HEK293 (cell line): ENCODE measurements around the gene C6orf89.

Experiments
- CTCF ChIA-PET: fragments of 350-600 bp; formaldehyde crosslinking; extraction: SDS; loops from one replicate; lab custom pipeline; 2021; ENCODE audit warnings: antibody characterized with exemption; lab: Yijun Ruan, JAX
- POLR2A ChIA-PET: fragments of 300-600 bp; formaldehyde crosslinking; extraction: SDS; loops from one replicate; lab custom pipeline; 2020; ENCODE audit warnings: antibody characterized with exemption, inconsistent platforms; lab: Yijun Ruan, JAX
- H3K27ac ChIP-seq: fragments of 200-500 bp; sonication (Bioruptor generic); 2 replicates; pipeline ENCODE4 v1.5.1; 2014; ENCODE audit warnings: low read depth, low read length, control low read depth, inconsistent platforms; ENCODE audit errors: extremely low read depth
- H3K36me3 ChIP-seq, 2 experiments: fragments of 200-500 bp in 1 of 2; sonication (Bioruptor generic) in 1 of 2; 1 replicate in 1 of 2; 2 replicates in 1 of 2; pipeline ENCODE4 v1.5.1; 2014 to 2017; ENCODE audit warnings: inconsistent platforms in 2 of 2, low read length in 2 of 2; ENCODE audit not compliant: control insufficient read depth in 2 of 2, insufficient read depth in 1 of 2
- H3K4me1 ChIP-seq: fragments of 200-500 bp; sonication (Bioruptor generic); 2 replicates; pipeline ENCODE4 v1.5.1; 2014; ENCODE audit warnings: mild to moderate bottlenecking, low read length, inconsistent platforms; ENCODE audit not compliant: control insufficient read depth, insufficient read depth
- H3K4me3 ChIP-seq: 2 replicates; pipeline ENCODE4 v1.5.1; 2011; ENCODE audit warnings: low read depth, mild to moderate bottlenecking, control low read depth, low read length, moderate library complexity
- H3K9me3 ChIP-seq: fragments of 200-500 bp; sonication (Bioruptor generic); 2 replicates; pipeline ENCODE4 v1.5.1; 2014; ENCODE audit warnings: low read depth, low read length, inconsistent platforms; ENCODE audit not compliant: control insufficient read depth, insufficient read depth
- GLIS1 ChIP-seq: fragments of 450-650 bp; formaldehyde crosslinking; IDR thresholded peaks from 2 replicates; pipeline ENCODE4 v1.5.1; 2016; ENCODE audit warnings: missing biosample characterization, missing genetic modification characterization
- GLIS2 ChIP-seq: fragments of 450-650 bp; formaldehyde crosslinking; IDR thresholded peaks from 2 replicates; pipeline ENCODE4 v1.5.1; 2016; ENCODE audit warnings: missing biosample characterization, missing genetic modification characterization
- KLF1 ChIP-seq: fragments of 450-650 bp; formaldehyde crosslinking; IDR thresholded peaks from 2 replicates; pipeline ENCODE4 v1.5.1; 2016; ENCODE audit warnings: missing biosample characterization, missing genetic modification characterization
- SCRT2 ChIP-seq: fragments of 450-650 bp; formaldehyde crosslinking; IDR thresholded peaks from 2 replicates; pipeline ENCODE4 v1.5.1; 2016; ENCODE audit warnings: missing biosample characterization, missing genetic modification characterization
- SP2 ChIP-seq: fragments of 450-650 bp; formaldehyde crosslinking; IDR thresholded peaks from 2 replicates; pipeline ENCODE4 v1.5.1; 2016; ENCODE audit warnings: missing biosample characterization, missing genetic modification characterization
- SP3 ChIP-seq: fragments of 450-650 bp; formaldehyde crosslinking; IDR thresholded peaks from 2 replicates; pipeline ENCODE4 v1.5.1; 2016; ENCODE audit warnings: missing biosample characterization, missing genetic modification characterization
- ZBTB20 ChIP-seq: fragments of 450-650 bp; formaldehyde crosslinking; IDR thresholded peaks from 2 replicates; pipeline ENCODE4 v1.5.1; 2016; ENCODE audit warnings: missing biosample characterization, missing genetic modification characterization
- ZBTB7A ChIP-seq: fragments of 450-650 bp; formaldehyde crosslinking; IDR thresholded peaks from 2 replicates; pipeline ENCODE4 v1.5.1; 2016; ENCODE audit warnings: low read depth, missing biosample characterization, missing genetic modification characterization
- ZBTB8A ChIP-seq: fragments of 450-650 bp; formaldehyde crosslinking; IDR thresholded peaks from 2 replicates; pipeline ENCODE4 v1.5.1; 2016; ENCODE audit warnings: missing biosample characterization, missing genetic modification characterization
- ZFHX2 ChIP-seq: fragments of 450-650 bp; formaldehyde crosslinking; conservative IDR thresholded peaks from 2 replicates; pipeline ENCODE4 v1.5.1; 2016; ENCODE audit warnings: missing biosample characterization, missing genetic modification characterization
- ZIC2 ChIP-seq: fragments of 450-650 bp; formaldehyde crosslinking; IDR thresholded peaks from 2 replicates; pipeline ENCODE4 v1.5.1; 2016; ENCODE audit warnings: missing biosample characterization, missing genetic modification characterization
- ZNF324 ChIP-seq: fragments of 450-650 bp; formaldehyde crosslinking; IDR thresholded peaks from 2 replicates; pipeline ENCODE4 v1.5.1; 2016; ENCODE audit warnings: missing biosample characterization, missing genetic modification characterization
- ZNF335 ChIP-seq: fragments of 450-650 bp; formaldehyde crosslinking; conservative IDR thresholded peaks from 2 replicates; pipeline ENCODE4 v1.5.1; 2016; ENCODE audit warnings: missing biosample characterization, missing genetic modification characterization
- ZNF660 ChIP-seq: fragments of 450-650 bp; IDR thresholded peaks from 2 replicates; pipeline ENCODE4 v1.5.1; 2018; ENCODE audit warnings: missing biosample characterization, mild to moderate bottlenecking, missing genetic modification characterization
- ZNF76 ChIP-seq: fragments of 450-650 bp; formaldehyde crosslinking; IDR thresholded peaks from 2 replicates; pipeline ENCODE4; 2016; ENCODE audit warnings: low read depth, missing biosample characterization, missing genetic modification characterization, borderline replicate concordance
- ZNF785 ChIP-seq: fragments of 450-650 bp; formaldehyde crosslinking; IDR thresholded peaks from 2 replicates; pipeline ENCODE4 v1.5.1; 2016; ENCODE audit warnings: missing biosample characterization, missing genetic modification characterization
- ZSCAN30 ChIP-seq: fragments of 450-650 bp; IDR thresholded peaks from 2 replicates; pipeline ENCODE4 v1.5.1; 2018; ENCODE audit warnings: missing biosample characterization, mild to moderate bottlenecking, missing genetic modification characterization, moderate library complexity
- ZXDB ChIP-seq: fragments of 450-650 bp; formaldehyde crosslinking; IDR thresholded peaks from 2 replicates; pipeline ENCODE4 v1.5.1; 2016; ENCODE audit warnings: missing biosample characterization, missing genetic modification characterization
- TF ChIP-seq, protein P1 (sequence below): fragments of 450-650 bp; formaldehyde crosslinking; IDR thresholded peaks from 2 replicates; pipeline ENCODE4 v1.5.1; 2016; ENCODE audit warnings: missing biosample characterization, missing genetic modification characterization
- TF ChIP-seq, protein P2 (sequence below): fragments of 450-650 bp; formaldehyde crosslinking; IDR thresholded peaks from 2 replicates; pipeline ENCODE4 v1.5.1; 2017; ENCODE audit warnings: missing biosample characterization, missing genetic modification characterization
- TF ChIP-seq, protein P3 (sequence below): fragments of 450-650 bp; formaldehyde crosslinking; IDR thresholded peaks from 2 replicates; pipeline ENCODE4 v1.5.1; 2016; ENCODE audit warnings: missing biosample characterization, missing genetic modification characterization
- TF ChIP-seq, protein P4 (sequence below): fragments of 450-650 bp; formaldehyde crosslinking; IDR thresholded peaks from 2 replicates; pipeline ENCODE4 v1.5.1; 2017; ENCODE audit warnings: missing biosample characterization, missing genetic modification characterization
- TF ChIP-seq, protein P5 (sequence below): fragments of 450-650 bp; formaldehyde crosslinking; IDR thresholded peaks from 2 replicates; pipeline ENCODE4 v1.5.1; 2016; ENCODE audit warnings: missing biosample characterization, missing genetic modification characterization

Gene C6orf89

DNA sequence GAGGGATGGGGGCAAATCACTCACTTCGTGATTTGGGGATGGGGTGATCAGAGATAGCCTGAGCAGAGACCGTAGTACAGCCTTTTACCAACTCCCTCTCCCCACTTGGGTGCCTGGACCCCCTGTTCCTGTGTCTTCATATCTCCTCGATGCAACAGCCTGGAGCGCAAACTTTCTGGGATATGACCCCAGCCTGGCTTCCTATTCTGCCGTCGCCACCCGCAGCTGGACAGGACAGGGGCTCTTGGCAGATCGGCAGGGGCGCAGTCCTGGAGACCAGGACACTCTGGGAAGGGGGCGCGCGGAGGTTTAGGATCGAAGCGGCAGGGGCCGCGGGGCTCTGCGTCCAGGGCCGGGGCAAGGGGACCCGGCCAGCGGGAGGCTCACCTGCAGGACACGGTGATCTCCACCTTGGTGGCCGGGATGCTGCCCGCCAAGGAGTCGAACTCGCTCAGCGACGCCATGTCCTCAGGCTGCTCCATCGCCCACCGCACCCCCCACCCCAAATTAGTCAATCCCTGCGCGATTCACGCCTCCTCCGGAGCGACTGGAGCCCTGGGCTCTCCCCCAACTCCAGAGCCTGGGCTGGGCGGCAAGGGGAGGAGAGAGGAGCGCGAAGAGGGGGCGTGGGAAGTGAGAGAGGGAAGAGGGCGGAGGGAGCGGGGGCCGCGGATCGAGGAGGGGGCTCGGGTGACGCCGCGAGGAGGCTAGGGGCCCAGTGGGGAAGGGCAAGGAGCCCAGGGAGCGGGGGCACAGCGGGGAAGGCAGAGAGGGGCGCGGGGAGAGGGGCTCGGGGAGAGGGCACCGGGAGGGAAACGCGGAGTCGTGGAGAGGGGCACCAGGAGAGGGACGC, 46.6 kb upstream of the C6orf89 start, which contains the start of gene CPNE5 (continued):
- TF ChIP-seq, protein P1, sequence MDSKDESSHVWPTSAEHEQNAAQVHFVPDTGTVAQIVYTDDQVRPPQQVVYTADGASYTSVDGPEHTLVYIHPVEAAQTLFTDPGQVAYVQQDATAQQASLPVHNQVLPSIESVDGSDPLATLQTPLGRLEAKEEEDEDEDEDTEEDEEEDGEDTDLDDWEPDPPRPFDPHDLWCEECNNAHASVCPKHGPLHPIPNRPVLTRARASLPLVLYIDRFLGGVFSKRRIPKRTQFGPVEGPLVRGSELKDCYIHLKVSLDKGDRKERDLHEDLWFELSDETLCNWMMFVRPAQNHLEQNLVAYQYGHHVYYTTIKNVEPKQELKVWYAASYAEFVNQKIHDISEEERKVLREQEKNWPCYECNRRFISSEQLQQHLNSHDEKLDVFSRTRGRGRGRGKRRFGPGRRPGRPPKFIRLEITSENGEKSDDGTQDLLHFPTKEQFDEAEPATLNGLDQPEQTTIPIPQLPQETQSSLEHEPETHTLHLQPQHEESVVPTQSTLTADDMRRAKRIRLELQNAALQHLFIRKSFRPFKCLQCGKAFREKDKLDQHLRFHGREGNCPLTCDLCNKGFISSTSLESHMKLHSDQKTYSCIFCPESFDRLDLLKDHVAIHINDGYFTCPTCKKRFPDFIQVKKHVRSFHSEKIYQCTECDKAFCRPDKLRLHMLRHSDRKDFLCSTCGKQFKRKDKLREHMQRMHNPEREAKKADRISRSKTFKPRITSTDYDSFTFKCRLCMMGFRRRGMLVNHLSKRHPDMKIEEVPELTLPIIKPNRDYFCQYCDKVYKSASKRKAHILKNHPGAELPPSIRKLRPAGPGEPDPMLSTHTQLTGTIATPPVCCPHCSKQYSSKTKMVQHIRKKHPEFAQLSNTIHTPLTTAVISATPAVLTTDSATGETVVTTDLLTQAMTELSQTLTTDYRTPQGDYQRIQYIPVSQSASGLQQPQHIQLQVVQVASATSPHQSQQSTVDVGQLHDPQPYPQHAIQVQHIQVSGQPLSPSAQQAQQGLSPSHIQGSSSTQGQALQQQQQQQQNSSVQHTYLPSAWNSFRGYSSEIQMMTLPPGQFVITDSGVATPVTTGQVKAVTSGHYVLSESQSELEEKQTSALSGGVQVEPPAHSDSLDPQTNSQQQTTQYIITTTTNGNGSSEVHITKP = no peak

DNA sequence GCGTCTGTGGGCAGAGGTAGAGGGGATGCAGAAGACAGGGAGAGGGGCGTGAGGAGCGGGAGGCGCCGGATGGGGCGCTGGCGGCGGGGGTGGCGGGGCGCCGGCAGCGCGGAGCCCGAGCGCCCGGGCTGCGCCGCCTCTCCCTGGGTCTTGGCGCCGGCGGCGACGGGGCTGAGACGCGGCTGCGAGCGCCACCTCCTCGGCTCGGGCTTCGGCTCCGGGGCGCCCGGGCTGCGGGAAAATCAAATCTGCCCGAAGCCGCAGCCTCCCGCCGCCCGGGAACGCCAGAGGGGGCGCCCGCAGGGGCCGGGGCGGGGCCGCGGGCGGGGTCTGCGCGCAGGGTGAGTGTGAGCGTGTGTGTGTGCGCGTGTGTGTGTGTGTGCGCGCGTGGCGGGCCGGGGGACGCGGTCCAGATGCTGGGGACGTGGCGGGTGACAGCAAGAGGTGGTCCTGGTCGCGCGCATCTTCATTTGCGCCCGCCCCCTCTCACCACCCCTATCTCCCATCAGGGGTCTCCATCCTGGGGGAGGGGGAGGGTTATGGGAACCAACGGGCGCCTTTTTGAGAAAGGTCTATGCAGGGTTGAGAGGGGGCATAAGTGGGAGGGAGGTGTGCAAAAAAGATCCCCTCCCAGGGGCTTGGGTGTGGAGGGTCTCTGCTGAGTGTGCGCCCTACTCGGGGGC, 45.9 kb upstream of the C6orf89 start:
- H3K9me3 ChIP-seq = no peaks in the 10 kb centered on the region
- peak overlapping the region; percentile 46 for H3K4me3 ChIP-seq
- no peak overlapping the region for H3K27ac ChIP-seq
- POLR2A ChIA-PET = no interaction called here
- H3K4me1 ChIP-seq = no peaks in the 10 kb centered on the region
- CTCF ChIA-PET = interaction anchor here (2.1 kb wide), 1 partner anchor 11 kb away, joined by 23 read pairs; no protein-coding TSS in a partner anchor
- H3K36me3 ChIP-seq = no peaks in the 10 kb centered on the region
- no peak for TF ChIP-seq SCRT2 (tag by site-specific recombination)
- peak; percentile 95 for TF ChIP-seq ZXDB (tag by site-specific recombination)
- TF ChIP-seq ZIC2 = 0 out of 2 replicates have a peak, but pooled peaks have one; percentile 17
- TF ChIP-seq, protein P2, sequence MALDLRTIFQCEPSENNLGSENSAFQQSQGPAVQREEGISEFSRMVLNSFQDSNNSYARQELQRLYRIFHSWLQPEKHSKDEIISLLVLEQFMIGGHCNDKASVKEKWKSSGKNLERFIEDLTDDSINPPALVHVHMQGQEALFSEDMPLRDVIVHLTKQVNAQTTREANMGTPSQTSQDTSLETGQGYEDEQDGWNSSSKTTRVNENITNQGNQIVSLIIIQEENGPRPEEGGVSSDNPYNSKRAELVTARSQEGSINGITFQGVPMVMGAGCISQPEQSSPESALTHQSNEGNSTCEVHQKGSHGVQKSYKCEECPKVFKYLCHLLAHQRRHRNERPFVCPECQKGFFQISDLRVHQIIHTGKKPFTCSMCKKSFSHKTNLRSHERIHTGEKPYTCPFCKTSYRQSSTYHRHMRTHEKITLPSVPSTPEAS = peak; percentile 84
- peak; percentile 52; the same call in 1 of the 2 replicates for TF ChIP-seq ZNF660
- peak; percentile 16; the same call in 1 of the 2 replicates for TF ChIP-seq ZFHX2 (tag by site-specific recombination)
- TF ChIP-seq, protein P3, sequence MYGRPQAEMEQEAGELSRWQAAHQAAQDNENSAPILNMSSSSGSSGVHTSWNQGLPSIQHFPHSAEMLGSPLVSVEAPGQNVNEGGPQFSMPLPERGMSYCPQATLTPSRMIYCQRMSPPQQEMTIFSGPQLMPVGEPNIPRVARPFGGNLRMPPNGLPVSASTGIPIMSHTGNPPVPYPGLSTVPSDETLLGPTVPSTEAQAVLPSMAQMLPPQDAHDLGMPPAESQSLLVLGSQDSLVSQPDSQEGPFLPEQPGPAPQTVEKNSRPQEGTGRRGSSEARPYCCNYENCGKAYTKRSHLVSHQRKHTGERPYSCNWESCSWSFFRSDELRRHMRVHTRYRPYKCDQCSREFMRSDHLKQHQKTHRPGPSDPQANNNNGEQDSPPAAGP (tag by site-specific recombination) = peak; percentile 23; the same call in 1 of the 2 replicates
- TF ChIP-seq ZBTB7A = no peak; the same call in 1 of the 2 replicates
- peak; percentile 44; the same call in 1 of the 2 replicates for TF ChIP-seq ZBTB8A (tag by site-specific recombination)
- TF ChIP-seq, protein P4, sequence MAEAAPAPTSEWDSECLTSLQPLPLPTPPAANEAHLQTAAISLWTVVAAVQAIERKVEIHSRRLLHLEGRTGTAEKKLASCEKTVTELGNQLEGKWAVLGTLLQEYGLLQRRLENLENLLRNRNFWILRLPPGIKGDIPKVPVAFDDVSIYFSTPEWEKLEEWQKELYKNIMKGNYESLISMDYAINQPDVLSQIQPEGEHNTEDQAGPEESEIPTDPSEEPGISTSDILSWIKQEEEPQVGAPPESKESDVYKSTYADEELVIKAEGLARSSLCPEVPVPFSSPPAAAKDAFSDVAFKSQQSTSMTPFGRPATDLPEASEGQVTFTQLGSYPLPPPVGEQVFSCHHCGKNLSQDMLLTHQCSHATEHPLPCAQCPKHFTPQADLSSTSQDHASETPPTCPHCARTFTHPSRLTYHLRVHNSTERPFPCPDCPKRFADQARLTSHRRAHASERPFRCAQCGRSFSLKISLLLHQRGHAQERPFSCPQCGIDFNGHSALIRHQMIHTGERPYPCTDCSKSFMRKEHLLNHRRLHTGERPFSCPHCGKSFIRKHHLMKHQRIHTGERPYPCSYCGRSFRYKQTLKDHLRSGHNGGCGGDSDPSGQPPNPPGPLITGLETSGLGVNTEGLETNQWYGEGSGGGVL (tag by site-specific recombination) = peak; percentile 28; the same call in 1 of the 2 replicates
- 0 out of 2 replicates have a peak, but pooled peaks have one; percentile 34 for TF ChIP-seq ZNF785
- TF ChIP-seq ZNF76 (tag by site-specific recombination) = no peak
- TF ChIP-seq ZNF324 = no peak
- peak; percentile 75 for TF ChIP-seq GLIS2 (tag by site-specific recombination)
- TF ChIP-seq SP2 = peak; percentile 24; the same call in 1 of the 2 replicates
- peak; percentile 81 for TF ChIP-seq KLF1 (tag by site-specific recombination)
- no peak for TF ChIP-seq ZSCAN30 (tag by site-specific recombination)
- TF ChIP-seq ZNF335 = 0 out of 2 replicates have a peak, but pooled peaks have one; percentile 1
- TF ChIP-seq GLIS1 (tag by site-specific recombination) = peak; percentile 36; the same call in 1 of the 2 replicates
- TF ChIP-seq SP3 (tag by site-specific recombination) = peak; percentile 49; the same call in 1 of the 2 replicates
- TF ChIP-seq, protein P5, sequence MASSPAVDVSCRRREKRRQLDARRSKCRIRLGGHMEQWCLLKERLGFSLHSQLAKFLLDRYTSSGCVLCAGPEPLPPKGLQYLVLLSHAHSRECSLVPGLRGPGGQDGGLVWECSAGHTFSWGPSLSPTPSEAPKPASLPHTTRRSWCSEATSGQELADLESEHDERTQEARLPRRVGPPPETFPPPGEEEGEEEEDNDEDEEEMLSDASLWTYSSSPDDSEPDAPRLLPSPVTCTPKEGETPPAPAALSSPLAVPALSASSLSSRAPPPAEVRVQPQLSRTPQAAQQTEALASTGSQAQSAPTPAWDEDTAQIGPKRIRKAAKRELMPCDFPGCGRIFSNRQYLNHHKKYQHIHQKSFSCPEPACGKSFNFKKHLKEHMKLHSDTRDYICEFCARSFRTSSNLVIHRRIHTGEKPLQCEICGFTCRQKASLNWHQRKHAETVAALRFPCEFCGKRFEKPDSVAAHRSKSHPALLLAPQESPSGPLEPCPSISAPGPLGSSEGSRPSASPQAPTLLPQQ = peak; percentile 49; the same call in 1 of the 2 replicates
- peak; percentile 53; the same call in 1 of the 2 replicates for TF ChIP-seq ZBTB20 (tag by site-specific recombination)
